ENCODE data around the gene CSF3R. TPM values are rescaled to one million over a fixed set of nuclear protein-coding genes. Genes with fewer than 3 reads are reported as not detected.

CSF3R gene
- total and polyA plus RNA-seq, 2 donors (not counting 1 experiment from before 2014, with no cell fraction given) = 0.30 to 6.3 TPM

DNA sequence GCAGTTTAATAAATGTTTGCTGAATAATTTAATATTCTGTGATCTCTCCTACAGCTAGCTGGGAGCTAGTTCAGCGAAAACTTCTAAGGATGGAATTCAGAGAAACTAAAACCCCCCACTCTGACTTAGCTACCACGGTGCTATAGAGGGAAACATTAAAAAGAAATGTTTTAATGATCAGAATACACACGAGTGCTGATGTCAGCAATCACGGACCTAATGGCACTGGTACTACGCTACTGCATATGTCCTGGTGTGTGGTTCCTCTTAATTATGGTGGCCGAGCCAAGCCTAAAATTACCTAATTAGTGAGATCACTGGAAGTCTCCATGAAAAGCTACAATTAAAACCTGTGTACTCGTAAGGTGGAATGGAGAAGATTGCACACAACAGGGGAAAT is 61.1 kb downstream of the CSF3R start:
- no peak overlapping the region for H3K27ac ChIP-seq (ENCODE audit: low read length in 2 of 2)
- H3K4me3 ChIP-seq (ENCODE audit: control extremely low read depth in 1 of 5, extremely low read depth in 1 of 5, insufficient read depth in 1 of 5, low read depth in 2 of 5, low read length in 4 of 5) = no peak overlapping the region
- CTCF ChIA-PET = interaction anchor here (0.6 to 4.2 kb wide), 15 partner anchors 24 to 326 kb away, joined by 3 to 70 read pairs (median 4); partner anchors contain the start of genes EVA1B, LSM10 and TRAPPC3
- ATAC-seq (ENCODE audit: low read depth) = no peak
- H3K36me3 ChIP-seq (replicated peaks in 1 of 2; ENCODE audit: control extremely low read depth in 1 of 2, control insufficient read depth in 1 of 2, extremely low read depth in 1 of 2, insufficient read depth in 2 of 2, low read length in 1 of 2) = no peaks in the 10 kb centered on the region
- Mint-ChIP-seq H3K4me3 (no peak overlapping the region), H3K4me1 (peaks cover 8% of the 10 kb centered on the region), H3K27ac (no peak overlapping the region), H3K9me3 (ENCODE audit: insufficient read depth) (no peaks in the 10 kb centered on the region), H3K27me3 (no peaks in the 10 kb centered on the region)
- no peak overlapping the region for H2AFZ ChIP-seq (ENCODE audit: insufficient read depth, low read depth, low read length, poor library complexity, severe bottlenecking)
- no peaks in the 10 kb centered on the region for H3K79me2 ChIP-seq (ENCODE audit: control insufficient read depth, insufficient read depth, low read length)
- no peaks in the 10 kb centered on the region for H3K9me3 ChIP-seq (ENCODE audit: control extremely low read depth in 1 of 3, control insufficient read depth in 2 of 3, insufficient read depth in 1 of 3, low read length in 2 of 3)
- no peaks in the 10 kb centered on the region for H3K27me3 ChIP-seq (replicated peaks in 1 of 4; ENCODE audit: control extremely low read depth in 1 of 4, control insufficient read depth in 3 of 4, insufficient read depth in 4 of 4, low read length in 3 of 4)
- H3K4me1 ChIP-seq (ENCODE audit: control insufficient read depth in 2 of 2, insufficient read depth in 2 of 2, low read length in 2 of 2) = peaks cover 4 to 5% of the 10 kb centered on the region in 2 donors
- TF ChIP-seq, protein P1, sequence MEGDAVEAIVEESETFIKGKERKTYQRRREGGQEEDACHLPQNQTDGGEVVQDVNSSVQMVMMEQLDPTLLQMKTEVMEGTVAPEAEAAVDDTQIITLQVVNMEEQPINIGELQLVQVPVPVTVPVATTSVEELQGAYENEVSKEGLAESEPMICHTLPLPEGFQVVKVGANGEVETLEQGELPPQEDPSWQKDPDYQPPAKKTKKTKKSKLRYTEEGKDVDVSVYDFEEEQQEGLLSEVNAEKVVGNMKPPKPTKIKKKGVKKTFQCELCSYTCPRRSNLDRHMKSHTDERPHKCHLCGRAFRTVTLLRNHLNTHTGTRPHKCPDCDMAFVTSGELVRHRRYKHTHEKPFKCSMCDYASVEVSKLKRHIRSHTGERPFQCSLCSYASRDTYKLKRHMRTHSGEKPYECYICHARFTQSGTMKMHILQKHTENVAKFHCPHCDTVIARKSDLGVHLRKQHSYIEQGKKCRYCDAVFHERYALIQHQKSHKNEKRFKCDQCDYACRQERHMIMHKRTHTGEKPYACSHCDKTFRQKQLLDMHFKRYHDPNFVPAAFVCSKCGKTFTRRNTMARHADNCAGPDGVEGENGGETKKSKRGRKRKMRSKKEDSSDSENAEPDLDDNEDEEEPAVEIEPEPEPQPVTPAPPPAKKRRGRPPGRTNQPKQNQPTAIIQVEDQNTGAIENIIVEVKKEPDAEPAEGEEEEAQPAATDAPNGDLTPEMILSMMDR (IDR thresholded peaks at IDR 0.05) = no peak
- no peak for TF ChIP-seq EZH2 (IDR thresholded peaks at IDR 0.05; ENCODE audit: borderline replicate concordance, insufficient read depth, low read depth, low read length, poor library complexity, severe bottlenecking)
- 88% methylated on average over 3 of the region's 7 CpGs for WGBS (ENCODE audit: insufficient coverage)
- no peak overlapping the region for H3K4me2 ChIP-seq (replicated peaks; ENCODE audit: low read depth, low read length, poor library complexity, severe bottlenecking)
- no peaks in the 10 kb centered on the region for H4K20me1 ChIP-seq (ENCODE audit: control insufficient read depth, insufficient read depth, low read length, poor library complexity, severe bottlenecking)
- intact Hi-C loops (cut with micrococcal nuclease) = loop anchor here (1.0 to 2.0 kb wide), 2 partner anchors 272 to 321 kb away; partner anchors contain the start of gene TRAPPC3
- no peak for DNase-seq
- POLR2A ChIA-PET = no interaction called here
- no peak overlapping the region for H3K9ac ChIP-seq (ENCODE audit: low read length)

DNA sequence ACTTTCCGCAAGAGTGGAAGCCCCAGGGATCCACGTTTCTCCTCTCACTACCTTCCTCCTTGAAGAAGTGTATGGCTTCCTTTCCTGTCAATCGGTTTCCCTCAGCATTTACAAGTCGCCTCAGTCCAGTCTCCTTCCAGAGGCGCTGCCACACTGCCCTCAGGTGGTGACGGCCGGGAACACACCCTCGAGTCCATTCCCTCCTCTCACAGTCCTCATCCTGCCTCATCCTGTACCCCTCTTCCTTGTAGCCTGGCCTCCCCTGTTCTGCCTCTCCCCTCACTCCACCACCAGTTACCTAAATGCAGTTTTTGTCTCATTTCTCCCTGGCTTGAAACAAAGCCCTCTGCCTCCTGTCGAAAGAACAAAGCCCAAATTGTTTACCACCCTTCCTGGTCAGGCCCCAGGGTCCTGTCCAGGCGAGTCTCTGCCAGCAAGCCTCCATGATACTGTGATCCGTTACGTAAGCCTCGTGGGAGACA is 61.8 kb downstream of the CSF3R start:
- H3K4me2 ChIP-seq (replicated peaks; ENCODE audit: low read depth, low read length, poor library complexity, severe bottlenecking) = peak overlapping the region; percentile 47
- intact Hi-C loops (cut with micrococcal nuclease) = loop anchor here (1.0 to 2.0 kb wide), 6 partner anchors 35 to 320 kb away; partner anchors contain the start of gene TRAPPC3
- TF ChIP-seq EZH2 (IDR thresholded peaks at IDR 0.05; ENCODE audit: borderline replicate concordance, insufficient read depth, low read depth, low read length, poor library complexity, severe bottlenecking) = no peak
- TF ChIP-seq, protein P1 (IDR thresholded peaks at IDR 0.05) = peak; percentile 97
- H3K4me1 Mint-ChIP-seq = peaks cover 8% of the 10 kb centered on the region
- peak overlapping the region; percentile 69 for H2AFZ ChIP-seq (ENCODE audit: insufficient read depth, low read depth, low read length, poor library complexity, severe bottlenecking)
- DNase-seq = peak; percentile 88
- POLR2A ChIA-PET = no interaction called here
- peak overlapping the region; percentile 37 for H3K27ac Mint-ChIP-seq
- H3K9me3 Mint-ChIP-seq (ENCODE audit: insufficient read depth) = no peaks in the 10 kb centered on the region
- no peaks in the 10 kb centered on the region for H3K36me3 ChIP-seq (replicated peaks in 1 of 2; ENCODE audit: control extremely low read depth in 1 of 2, control insufficient read depth in 1 of 2, extremely low read depth in 1 of 2, insufficient read depth in 2 of 2, low read length in 1 of 2)
- no peaks in the 10 kb centered on the region for H3K9me3 ChIP-seq (ENCODE audit: control extremely low read depth in 1 of 3, control insufficient read depth in 2 of 3, insufficient read depth in 1 of 3, low read length in 2 of 3)
- H3K27me3 Mint-ChIP-seq = no peaks in the 10 kb centered on the region
- H3K9ac ChIP-seq (ENCODE audit: low read length) = no peak overlapping the region
- no peaks in the 10 kb centered on the region for H3K27me3 ChIP-seq (replicated peaks in 1 of 4; ENCODE audit: control extremely low read depth in 1 of 4, control insufficient read depth in 3 of 4, insufficient read depth in 4 of 4, low read length in 3 of 4)
- CTCF ChIA-PET = interaction anchor here (1.0 to 5.2 kb wide), 16 partner anchors 21 to 271 kb away, joined by 3 to 98 read pairs (median 8); partner anchors contain the start of gene TRAPPC3
- peak; percentile 100 for ATAC-seq (ENCODE audit: low read depth)
- H3K4me1 ChIP-seq (ENCODE audit: control insufficient read depth in 2 of 2, insufficient read depth in 2 of 2, low read length in 2 of 2) = peaks cover 4 to 5% of the 10 kb centered on the region in 2 donors
- no peak overlapping the region for H3K27ac ChIP-seq (ENCODE audit: low read length in 2 of 2)
- H3K4me3 ChIP-seq (ENCODE audit: control extremely low read depth in 1 of 5, extremely low read depth in 1 of 5, insufficient read depth in 1 of 5, low read depth in 2 of 5, low read length in 4 of 5) = no peak overlapping the region
- H3K4me3 Mint-ChIP-seq = no peak overlapping the region
- WGBS (ENCODE audit: insufficient coverage) = 27% methylated on average over 12 of the region's 13 CpGs
- no peaks in the 10 kb centered on the region for H4K20me1 ChIP-seq (ENCODE audit: control insufficient read depth, insufficient read depth, low read length, poor library complexity, severe bottlenecking)
- no peaks in the 10 kb centered on the region for H3K79me2 ChIP-seq (ENCODE audit: control insufficient read depth, insufficient read depth, low read length)
